ENCODE data around the gene TAF1C. TPM values are rescaled to one million over a fixed set of nuclear protein-coding genes. Genes with fewer than 3 reads are reported as not detected.

The TAF1C gene, protein sequence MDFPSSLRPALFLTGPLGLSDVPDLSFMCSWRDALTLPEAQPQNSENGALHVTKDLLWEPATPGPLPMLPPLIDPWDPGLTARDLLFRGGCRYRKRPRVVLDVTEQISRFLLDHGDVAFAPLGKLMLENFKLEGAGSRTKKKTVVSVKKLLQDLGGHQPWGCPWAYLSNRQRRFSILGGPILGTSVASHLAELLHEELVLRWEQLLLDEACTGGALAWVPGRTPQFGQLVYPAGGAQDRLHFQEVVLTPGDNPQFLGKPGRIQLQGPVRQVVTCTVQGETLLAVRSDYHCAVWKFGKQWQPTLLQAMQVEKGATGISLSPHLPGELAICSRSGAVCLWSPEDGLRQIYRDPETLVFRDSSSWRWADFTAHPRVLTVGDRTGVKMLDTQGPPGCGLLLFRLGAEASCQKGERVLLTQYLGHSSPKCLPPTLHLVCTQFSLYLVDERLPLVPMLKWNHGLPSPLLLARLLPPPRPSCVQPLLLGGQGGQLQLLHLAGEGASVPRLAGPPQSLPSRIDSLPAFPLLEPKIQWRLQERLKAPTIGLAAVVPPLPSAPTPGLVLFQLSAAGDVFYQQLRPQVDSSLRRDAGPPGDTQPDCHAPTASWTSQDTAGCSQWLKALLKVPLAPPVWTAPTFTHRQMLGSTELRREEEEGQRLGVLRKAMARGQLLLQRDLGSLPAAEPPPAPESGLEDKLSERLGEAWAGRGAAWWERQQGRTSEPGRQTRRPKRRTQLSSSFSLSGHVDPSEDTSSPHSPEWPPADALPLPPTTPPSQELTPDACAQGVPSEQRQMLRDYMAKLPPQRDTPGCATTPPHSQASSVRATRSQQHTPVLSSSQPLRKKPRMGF
- total RNA-seq = 10 to 100 TPM; 43.7 to 75.9 TPM

DNA sequence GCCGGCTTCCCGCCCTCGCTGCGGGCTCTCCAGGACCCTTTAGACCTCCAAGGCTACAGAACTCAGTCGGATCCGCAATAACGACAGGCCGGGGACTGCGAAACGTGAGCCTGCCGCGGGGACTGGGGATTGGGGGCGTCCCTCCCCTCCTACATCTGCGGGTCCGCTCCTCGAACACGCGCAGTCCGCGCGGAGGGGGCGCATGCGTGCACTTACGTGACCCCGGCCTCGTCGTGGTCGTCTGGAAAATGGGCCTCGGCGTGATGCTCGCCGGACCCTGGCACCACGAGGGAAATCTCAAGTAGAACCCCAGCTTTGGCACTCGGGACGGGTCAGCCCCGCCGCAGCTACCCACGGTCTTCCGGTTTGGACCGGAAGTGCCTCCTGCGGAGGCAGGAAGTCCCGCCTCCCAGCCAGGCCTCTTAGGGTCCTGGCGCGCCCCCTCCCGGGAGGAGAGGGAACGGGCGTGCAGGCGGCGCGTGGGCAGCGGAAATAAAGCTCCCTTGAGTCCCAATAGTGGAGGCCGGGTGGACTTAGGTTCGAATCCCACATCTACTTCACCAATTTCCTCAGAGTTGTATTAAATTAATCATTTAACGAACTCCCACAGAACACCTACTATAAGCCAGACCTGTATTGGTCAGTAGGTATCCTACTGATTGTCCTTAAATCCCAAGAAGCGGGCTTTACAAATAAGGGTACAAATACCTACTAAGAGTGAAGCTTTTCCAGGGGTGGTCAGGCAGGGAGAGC lies at the start of gene TAF1C:
TSS of gene TAF1C (minus strand) at position 373 of the 753 bp plus-strand sequence. CDS start 2,069 bp downstream, outside the sequence.
- H3K36me3 ChIP-seq = peaks cover 18% of the 10 kb centered on the region
- ATAC-seq (ENCODE audit: insufficient number of reproducible peaks, low FRiP score, low read depth) = peak; percentile 68
- TF ChIP-seq, protein P1, sequence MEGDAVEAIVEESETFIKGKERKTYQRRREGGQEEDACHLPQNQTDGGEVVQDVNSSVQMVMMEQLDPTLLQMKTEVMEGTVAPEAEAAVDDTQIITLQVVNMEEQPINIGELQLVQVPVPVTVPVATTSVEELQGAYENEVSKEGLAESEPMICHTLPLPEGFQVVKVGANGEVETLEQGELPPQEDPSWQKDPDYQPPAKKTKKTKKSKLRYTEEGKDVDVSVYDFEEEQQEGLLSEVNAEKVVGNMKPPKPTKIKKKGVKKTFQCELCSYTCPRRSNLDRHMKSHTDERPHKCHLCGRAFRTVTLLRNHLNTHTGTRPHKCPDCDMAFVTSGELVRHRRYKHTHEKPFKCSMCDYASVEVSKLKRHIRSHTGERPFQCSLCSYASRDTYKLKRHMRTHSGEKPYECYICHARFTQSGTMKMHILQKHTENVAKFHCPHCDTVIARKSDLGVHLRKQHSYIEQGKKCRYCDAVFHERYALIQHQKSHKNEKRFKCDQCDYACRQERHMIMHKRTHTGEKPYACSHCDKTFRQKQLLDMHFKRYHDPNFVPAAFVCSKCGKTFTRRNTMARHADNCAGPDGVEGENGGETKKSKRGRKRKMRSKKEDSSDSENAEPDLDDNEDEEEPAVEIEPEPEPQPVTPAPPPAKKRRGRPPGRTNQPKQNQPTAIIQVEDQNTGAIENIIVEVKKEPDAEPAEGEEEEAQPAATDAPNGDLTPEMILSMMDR (IDR thresholded peaks at IDR 0.05) = peak; percentile 93

DNA sequence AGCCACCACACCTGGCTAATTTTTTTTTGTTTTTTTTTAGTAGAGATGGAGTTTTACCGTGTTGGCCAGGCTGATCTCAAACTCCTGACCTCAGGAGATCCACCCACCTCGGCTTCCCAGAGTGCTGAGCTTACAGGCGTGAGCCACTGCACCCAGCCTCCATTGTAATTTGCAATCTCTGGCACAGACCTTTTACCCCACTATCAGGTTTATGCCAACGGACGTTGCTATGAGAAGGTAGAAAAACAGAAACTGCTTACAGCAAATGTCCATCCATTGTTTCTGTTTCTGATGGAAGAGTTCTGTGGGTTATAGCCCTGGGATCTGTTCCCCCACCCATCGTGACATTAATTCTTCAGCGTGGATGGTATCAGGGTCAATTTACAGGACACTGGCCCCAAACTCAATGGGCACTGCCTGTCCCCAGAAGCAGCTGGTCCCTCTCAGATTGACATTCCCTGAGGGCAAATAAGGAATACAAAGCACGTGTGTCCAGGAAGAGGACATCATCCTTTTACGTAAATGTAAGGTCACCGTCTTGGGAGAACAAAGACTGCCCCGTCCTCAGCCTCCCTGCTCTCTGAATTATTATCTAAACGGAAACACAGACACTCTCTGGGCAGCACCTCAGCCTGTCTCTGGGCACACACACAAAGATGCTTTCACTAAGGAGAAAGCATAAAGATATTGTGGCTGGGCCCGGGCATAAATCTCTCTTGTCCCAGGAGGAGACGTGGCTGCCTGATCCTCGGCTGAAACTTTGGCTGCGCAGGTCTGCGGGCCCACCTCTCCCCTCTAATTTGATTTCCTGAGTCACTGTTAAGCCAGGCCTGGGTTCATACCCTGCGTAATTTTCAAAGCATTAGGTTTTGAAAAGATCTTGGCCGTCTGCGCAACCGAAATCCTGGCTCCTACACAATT lies 47.7 kb upstream of the TAF1C start:
- Histone ChIP-seq H3K4me1 (ENCODE audit: control insufficient read depth in 1 of 2, low read depth in 2 of 2) (no peaks in the 10 kb centered on the region), H3K27me3 (replicated peaks; ENCODE audit: insufficient read depth) (no peaks in the 10 kb centered on the region), H3K36me3 (no peaks in the 10 kb centered on the region), H3K9me3 (no peaks in the 10 kb centered on the region), H3K27ac (no peak overlapping the region), H3K4me3 (no peak overlapping the region)
- TF ChIP-seq, protein P1 (IDR thresholded peaks at IDR 0.05) = no peak
- DNase-seq (ENCODE audit: low spot score) (no peak), ATAC-seq (ENCODE audit: insufficient number of reproducible peaks, low FRiP score, low read depth) (no peak)

More for the DNA sequence above, at the start of gene TAF1C:
- Histone ChIP-seq H3K4me1 (ENCODE audit: control insufficient read depth in 1 of 2, low read depth in 2 of 2) (peaks cover 6 to 13% of the 10 kb centered on the region in 2 donors), H3K4me3 (peak within 1 kb of the TSS; percentile 98), H3K27ac (peak within 1 kb of the TSS; percentile 73), H3K9me3 (no peaks in the 10 kb centered on the region), H3K27me3 (replicated peaks; ENCODE audit: insufficient read depth) (no peaks in the 10 kb centered on the region)
- DNase-seq (ENCODE audit: low spot score) = peak; percentile 81

DNA sequence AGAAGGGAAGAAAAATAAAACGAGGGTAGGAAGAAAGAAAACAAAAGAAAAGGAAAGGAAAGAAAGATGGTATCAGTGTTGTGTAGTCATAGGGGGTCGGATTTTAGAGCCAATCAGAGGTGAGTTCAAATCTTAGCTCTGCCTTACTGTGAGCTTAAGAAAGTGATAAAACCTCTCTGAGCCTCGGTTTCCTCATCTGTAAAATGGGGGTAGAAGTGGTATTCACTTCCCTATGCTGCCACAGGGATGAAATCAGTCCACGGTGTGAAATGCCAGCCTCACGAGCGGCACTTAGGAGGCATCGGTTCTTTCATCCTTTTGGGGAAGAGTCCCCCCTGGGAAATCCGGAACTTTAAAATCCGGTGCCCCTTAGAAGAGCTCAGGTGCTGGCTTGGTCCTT lies 46.9 kb upstream of the TAF1C start:
- Histone ChIP-seq H3K4me1 (ENCODE audit: control insufficient read depth in 1 of 2, low read depth in 2 of 2) (peaks cover under 1 to 3% of the 10 kb centered on the region in 2 donors), H3K9me3 (no peaks in the 10 kb centered on the region), H3K27ac (no peak overlapping the region), H3K36me3 (no peaks in the 10 kb centered on the region), H3K27me3 (replicated peaks; ENCODE audit: insufficient read depth) (no peaks in the 10 kb centered on the region), H3K4me3 (no peak overlapping the region)
- TF ChIP-seq, protein P1 (IDR thresholded peaks at IDR 0.05) = no peak
- DNase-seq (ENCODE audit: low spot score) = no peak
- no peak for ATAC-seq (ENCODE audit: insufficient number of reproducible peaks, low FRiP score, low read depth)

DNA sequence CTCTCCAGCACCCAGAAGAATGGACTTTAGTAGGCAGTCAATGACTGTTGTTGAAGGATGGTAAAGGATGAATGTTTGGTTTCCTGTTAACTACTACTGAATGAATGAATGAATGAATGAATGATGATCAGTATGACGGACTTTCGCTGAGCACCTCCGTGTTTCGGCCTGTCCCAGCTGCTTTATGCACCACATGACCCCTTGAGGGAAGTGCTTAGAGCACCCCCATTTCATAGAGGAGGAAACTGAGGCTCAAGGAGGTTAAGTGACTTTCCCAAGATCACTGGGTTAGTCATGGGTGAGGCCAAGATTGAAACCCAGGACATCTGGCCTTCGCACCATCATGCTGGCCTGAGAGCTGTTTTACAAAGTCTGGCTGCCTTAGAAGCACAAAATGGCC lies 46.1 kb upstream of the TAF1C start:
- ATAC-seq (ENCODE audit: insufficient number of reproducible peaks, low FRiP score, low read depth) = no peak
- Histone ChIP-seq H3K27ac (no peak overlapping the region), H3K4me3 (no peak overlapping the region), H3K36me3 (no peaks in the 10 kb centered on the region), H3K4me1 (ENCODE audit: control insufficient read depth in 1 of 2, low read depth in 2 of 2) (peaks cover 6 to 10% of the 10 kb centered on the region in 2 donors), H3K27me3 (replicated peaks; ENCODE audit: insufficient read depth) (no peaks in the 10 kb centered on the region), H3K9me3 (no peaks in the 10 kb centered on the region)
- DNase-seq (ENCODE audit: low spot score) = no peak
- TF ChIP-seq, protein P1 (IDR thresholded peaks at IDR 0.05) = no peak

Measured in thoracic aorta (tissue), 2 donors.